Cardiac fibroblast (primary cell): ENCODE measurements around the gene PLPPR5.

Source experiments
- DNase-seq, 2 donors: peaks; one replicate each; pipeline versions ENCODE4 v3.0.0 to v3.0.0-alpha.2; 2010; ENCODE audit warnings: low read depth in 2 of 2
- H3K4me3 ChIP-seq, 2 donors: replicated peaks in 1 of 2; 1 replicate in 1 of 2; 2 replicates in 1 of 2; pipeline ENCODE4 v1.5.1; 2011; ENCODE audit warnings: low read depth in 2 of 2, low read length in 2 of 2, mild to moderate bottlenecking in 2 of 2, moderate library complexity in 1 of 2
- CTCF ChIP-seq: IDR thresholded peaks from one replicate; pipeline ENCODE4 v1.5.1; 2011; ENCODE audit warnings: low read depth, mild to moderate bottlenecking, low read length, inconsistent platforms

PLPPR5 gene

GRCh38 chr1:98906809-98907208 lies 97.9 kb downstream of the PLPPR5 start:
- no peak overlapping the region for H3K4me3 ChIP-seq
- no peak for DNase-seq
- TF ChIP-seq CTCF: no peak

GRCh38 chr1:98906361-98906760 lies 98.3 kb downstream of the PLPPR5 start:
- DNase-seq: no peak
- TF ChIP-seq CTCF: no peak
- no peak overlapping the region for H3K4me3 ChIP-seq

GRCh38 chr1:98904684-98905083 lies 100.0 kb downstream of the PLPPR5 start:
- no peak overlapping the region for H3K4me3 ChIP-seq
- TF ChIP-seq CTCF: no peak
- no peak for DNase-seq

GRCh38 chr1:98903726-98904125 lies 100.9 kb downstream of the PLPPR5 start:
- TF ChIP-seq CTCF: no peak
- peak in 1 of 2 donors; percentile 18 for DNase-seq
- H3K4me3 ChIP-seq: no peak overlapping the region

- DNase-seq: peak; percentile 83 to 93
- TF ChIP-seq CTCF: no peak
- H3K4me3 ChIP-seq: no peak overlapping the region
Observed at GRCh38 chr1:98903261-98903660, 101.4 kb downstream of the PLPPR5 start.

- no peak overlapping the region for H3K4me3 ChIP-seq
- DNase-seq: no peak
- no peak for TF ChIP-seq CTCF
Observed at GRCh38 chr1:98898940-98899339, 105.7 kb downstream of the PLPPR5 start.

GRCh38 chr1:98897479-98897878 lies 107.2 kb downstream of the PLPPR5 start:
- DNase-seq: no peak

More at GRCh38 chr1:98897479-98897878, 107.2 kb downstream of the PLPPR5 start:
- no peak for TF ChIP-seq CTCF
- no peak overlapping the region for H3K4me3 ChIP-seq
